Measurements from ENCODE around the gene KRTAP10-1. TPM values are rescaled to one million over a fixed set of nuclear protein-coding genes. Genes with fewer than 3 reads are reported as not detected.
"Not testable (repeated sequence)": the region's sequence is repeated elsewhere in the genome, so short reads cannot be mapped to it uniquely, and the experiment has no call there.

The KRTAP10-1 gene
- total and polyA plus RNA-seq, 2 of the 13 experiments (the other 11 are each of a cell fraction or from before 2014, with no cell fraction given), result not detected

GRCh38 chr21:44503901-44504399 is 36.0 kb downstream of the KRTAP10-1 start (continued):
- TF ChIP-seq ZNF329 (CRISPR knock-in tag; IDR thresholded peaks at IDR 0.05; ENCODE audit: low read depth) (no peak), PAWR (CRISPR knock-in tag; IDR thresholded peaks at IDR 0.05; ENCODE audit: borderline replicate concordance) (no peak), TEF (CRISPR knock-in tag; IDR thresholded peaks at IDR 0.05) (no peak), PLSCR1 (CRISPR knock-in tag; IDR thresholded peaks at IDR 0.05; ENCODE audit: borderline replicate concordance) (no peak), XRCC5 (optimal IDR thresholded peaks at IDR 0.05; ENCODE audit: low read length) (no peak)

GRCh38 chr21:44503006-44503889 is 36.7 kb downstream of the KRTAP10-1 start:
- FAIRE-seq; H3K9ac ChIP-seq (ENCODE audit: insufficient read depth, low read depth, low read length); H3K4me2 ChIP-seq (ENCODE audit: low read depth, low read length); in situ Hi-C loops (cut with HindIII; ENCODE audit: extremely low pct_ligation_motif_present, low pct_unique_long_range_greater_than_20kb); DNase-seq (ENCODE audit: low spot score); H3K27ac ChIP-seq (ENCODE audit: extremely low read length, insufficient read depth, low read length); H3K36me3 ChIP-seq (replicated peaks in 1 of 2; ENCODE audit: control insufficient read depth in 1 of 2, insufficient read depth in 2 of 2, low read length in 2 of 2); POLR2A ChIA-PET; H3K4me3 ChIP-seq (replicated peaks in 1 of 3; ENCODE audit: insufficient read depth in 1 of 3, low read depth in 2 of 3, low read length in 3 of 3); intact Hi-C loops (cut with micrococcal nuclease; ENCODE audit: unreplicated experiment); CTCF ChIA-PET (ENCODE audit: low intra/inter-chr PET ratio, low total read pairs); ATAC-seq; H2AFZ ChIP-seq (ENCODE audit: low read length); H3K9me3 ChIP-seq (ENCODE audit: low read length); BruUV-seq (replicated peaks); H4K20me1 ChIP-seq (ENCODE audit: insufficient read depth, low read length); H3K27me3 ChIP-seq (ENCODE audit: control insufficient read depth in 1 of 2, insufficient read depth in 2 of 2, low read length in 2 of 2): not testable (repeated sequence)
- TF ChIP-seq AGO1 (IDR thresholded peaks at IDR 0.05; ENCODE audit: low read depth, low read length, poor library complexity, severe bottlenecking), result peak; percentile 74
- WGBS (ENCODE audit: low lambda C conversion rate), result 90% methylated on average over 42 of the region's 44 CpGs
- H3K4me1 ChIP-seq (ENCODE audit: insufficient read depth, low read length), result peaks cover 39% of the 10 kb centered on the region
- H3K79me2 ChIP-seq (ENCODE audit: insufficient read depth, low read length), result peaks cover 23% of the 10 kb centered on the region

All from HepG2 (cell line).